H9 (cell line): ENCODE results near the gene FAM219B. TPM values are rescaled to one million over a fixed set of nuclear protein-coding genes. Genes with fewer than 3 reads are reported as not detected.

Experiments used
- DNase-seq: peaks from one replicate; pipeline ENCODE4 v3.0.0-alpha.2; 2017
- H2AFZ ChIP-seq: one replicate; pipeline ENCODE4 v1.6.1; 2013; ENCODE audit warnings: mild to moderate bottlenecking, low read length, control low read depth, moderate library complexity
- H2AK5ac ChIP-seq: 2 replicates; pipeline ENCODE4 v1.6.1; 2013; ENCODE audit warnings: low read length, control low read depth, mixed read lengths; ENCODE audit not compliant: insufficient read length
- H2BK120ac ChIP-seq: one replicate; pipeline ENCODE4 v1.6.1; 2013; ENCODE audit warnings: low read depth, mild to moderate bottlenecking, low read length, control low read depth, inconsistent platforms; ENCODE audit not compliant: poor library complexity, severe bottlenecking
- H2BK12ac ChIP-seq: 2 replicates; pipeline ENCODE4 v1.6.1; 2013; ENCODE audit warnings: low read length, control low read depth, mixed read lengths, low read depth; ENCODE audit not compliant: insufficient read length
- H2BK15ac ChIP-seq: 2 replicates; pipeline ENCODE4 v1.6.1; 2013; ENCODE audit warnings: low read depth, low read length, control low read depth
- H2BK20ac ChIP-seq: one replicate; pipeline ENCODE4 v1.6.1; 2013; ENCODE audit warnings: low read depth, mild to moderate bottlenecking, low read length, control low read depth, inconsistent platforms; ENCODE audit not compliant: poor library complexity, severe bottlenecking
- H2BK5ac ChIP-seq: 2 replicates; pipeline ENCODE4 v1.6.1; 2013; ENCODE audit warnings: low read length, control low read depth, mixed read lengths; ENCODE audit not compliant: insufficient read length
- H3K14ac ChIP-seq: 2 replicates; pipeline ENCODE4 v1.6.1; 2013; ENCODE audit warnings: low read length, control low read depth; ENCODE audit not compliant: insufficient read depth
- H3K18ac ChIP-seq: 2 replicates; pipeline ENCODE4 v1.6.1; 2013; ENCODE audit warnings: low read depth, mild to moderate bottlenecking, mixed read lengths, low read length, control low read depth; ENCODE audit not compliant: insufficient read length
- H3K23ac ChIP-seq: 2 replicates; pipeline ENCODE4 v1.6.1; 2013; ENCODE audit warnings: low read length, control low read depth, mixed read lengths, low read depth; ENCODE audit not compliant: insufficient read length
- H3K23me2 ChIP-seq: 2 replicates; pipeline ENCODE4 v1.6.1; 2013; ENCODE audit warnings: low read depth, mild to moderate bottlenecking, mixed read lengths, low read length, control low read depth; ENCODE audit not compliant: insufficient read length, poor library complexity, severe bottlenecking
- H3K27ac ChIP-seq: 2 replicates; pipeline ENCODE4 v1.5.1; 2013; ENCODE audit warnings: low read length, control low read depth, mixed read lengths, low read depth; ENCODE audit not compliant: insufficient read length
- H3K27me3 ChIP-seq: 2 replicates; pipeline ENCODE4 v1.6.1; 2013; ENCODE audit warnings: low read length, control low read depth, inconsistent platforms; ENCODE audit not compliant: insufficient read depth
- H3K4ac ChIP-seq: 2 replicates; pipeline ENCODE4 v1.6.1; 2013; ENCODE audit warnings: low read depth, mild to moderate bottlenecking, control low read depth, inconsistent platforms, low read length, moderate library complexity
- H3K4me1 ChIP-seq: 2 replicates; pipeline ENCODE4 v1.6.1; 2013; ENCODE audit warnings: low read length, control low read depth, inconsistent platforms; ENCODE audit not compliant: insufficient read depth
- H3K4me2 ChIP-seq: 2 replicates; pipeline ENCODE4 v1.6.1; 2013; ENCODE audit warnings: low read length, control low read depth, mixed read lengths; ENCODE audit not compliant: insufficient read length, insufficient read depth
- H3K56ac ChIP-seq: 2 replicates; pipeline ENCODE4 v1.6.1; 2013; ENCODE audit warnings: low read depth, mild to moderate bottlenecking, mixed read lengths, low read length, control low read depth; ENCODE audit not compliant: insufficient read length
- H3K79me1 ChIP-seq: 2 replicates; pipeline ENCODE4 v1.6.1; 2013; ENCODE audit warnings: low read depth, mild to moderate bottlenecking, moderate library complexity, low read length, control low read depth, inconsistent platforms; ENCODE audit not compliant: insufficient read depth, poor library complexity, severe bottlenecking
- H3K79me2 ChIP-seq: 2 replicates; pipeline ENCODE4 v1.6.1; 2013; ENCODE audit warnings: low read length, control low read depth, inconsistent platforms; ENCODE audit not compliant: insufficient read depth
- H3K9ac ChIP-seq: 2 replicates; pipeline ENCODE4 v1.6.1; 2013; ENCODE audit warnings: low read length, control low read depth, mixed read lengths; ENCODE audit not compliant: insufficient read length; ENCODE audit errors: extremely low read depth
- H3K9me3 ChIP-seq: one replicate; pipeline ENCODE4 v1.6.1; 2013; ENCODE audit warnings: low read depth, low read length, inconsistent platforms; ENCODE audit not compliant: control insufficient read depth
- H3T11ph ChIP-seq: one replicate; pipeline ENCODE4 v1.6.1; 2013; ENCODE audit warnings: mild to moderate bottlenecking, low read length, control low read depth, inconsistent platforms
- H4K20me1 ChIP-seq: one replicate; pipeline ENCODE4 v1.6.1; 2013; ENCODE audit not compliant: control insufficient read depth, insufficient read length, insufficient read depth
- H4K5ac ChIP-seq: 2 replicates; pipeline ENCODE4 v1.6.1; 2013; ENCODE audit warnings: low read depth, mild to moderate bottlenecking, mixed read lengths, low read length, control low read depth; ENCODE audit not compliant: insufficient read length
- H4K8ac ChIP-seq: replicated peaks from 2 replicates; pipeline ENCODE4 v1.6.1; 2013; ENCODE audit warnings: low read length, control low read depth, mixed read lengths, low read depth; ENCODE audit not compliant: insufficient read length
- H4K91ac ChIP-seq: 2 replicates; pipeline ENCODE4 v1.6.1; 2013; ENCODE audit warnings: low read depth, mild to moderate bottlenecking, moderate library complexity, mixed read lengths, low read length, control low read depth; ENCODE audit not compliant: insufficient read length
- H3K27ac Mint-ChIP-seq, 3 experiments: 2 replicates in 2 of 3; 3 replicates in 1 of 3; pipeline ENCODE4 v1.8.0; 2020 to 2021; ENCODE audit warnings: mixed read lengths in 3 of 3, mild to moderate bottlenecking in 1 of 3, moderate library complexity in 1 of 3
- H3K27me3 Mint-ChIP-seq: 2 replicates; pipeline ENCODE4 v1.8.0; 2021; ENCODE audit warnings: low read depth, mild to moderate bottlenecking, moderate library complexity, mixed read lengths
- H3K36me3 Mint-ChIP-seq, 3 experiments: 2 replicates in 2 of 3; 3 replicates in 1 of 3; pipeline ENCODE4 v1.8.0; 2020 to 2021; ENCODE audit warnings: low read depth in 3 of 3, mixed read lengths in 3 of 3; ENCODE audit not compliant: insufficient read depth in 1 of 3
- H3K4me1 Mint-ChIP-seq, 2 experiments: 2 replicates each; pipeline ENCODE4 v1.8.0; 2020; ENCODE audit warnings: mixed read lengths in 2 of 2
- H3K4me3 Mint-ChIP-seq, 2 experiments: 2 replicates in 1 of 2; 3 replicates in 1 of 2; pipeline ENCODE4 v1.8.0; 2020 to 2021; ENCODE audit warnings: mild to moderate bottlenecking in 2 of 2, mixed read lengths in 2 of 2, moderate library complexity in 1 of 2
- H3K9me3 Mint-ChIP-seq, 2 experiments: 2 replicates in 1 of 2; 3 replicates in 1 of 2; pipeline ENCODE4 v1.8.0; 2020; ENCODE audit warnings: mild to moderate bottlenecking in 2 of 2, mixed read lengths in 2 of 2, moderate library complexity in 1 of 2
- CTCF ChIP-seq: fragments of 200-600 bp; sonication (generic); conservative IDR thresholded peaks from 3 replicates; pipeline ENCODE4 v1.8.0; 2021; ENCODE audit warnings: antibody characterized with exemption, mild to moderate bottlenecking
- WGBS: extraction: QIAGEN DNeasy Blood & Tissue Kit; methylation state at CpG from one replicate; pipeline ENCODE4 v1.1.7; 2013; ENCODE audit warnings: missing lambda C conversion rate, low lambda C conversion rate, mixed read lengths; ENCODE audit not compliant: insufficient read length; ENCODE audit errors: extremely low coverage; 5-methylcytosine and 5-hydroxymethylcytosine counted together
- total RNA-seq: library from RNA; stranded (reverse); gene quantifications from 2 replicates; pipeline ENCODE4 v1.2.1, GENCODE V29; 2021

Gene FAM219B
- total RNA-seq, 1 experiment from 2014 or later: 60.3 TPM

GRCh38 chr15:74897300-74897701, 9.3 kb downstream of the FAM219B start:
- H3K4me3 Mint-ChIP-seq: no peak overlapping the region
- H3K23ac ChIP-seq: no peak overlapping the region

More at GRCh38 chr15:74897300-74897701, 9.3 kb downstream of the FAM219B start:
- H3K27ac Mint-ChIP-seq: peak overlapping the region in 1 of 3 experiments; percentile 71; a peak in 2 of 7 replicates
- Histone ChIP-seq H3K27ac (no peak overlapping the region), H3T11ph (no peak overlapping the region), H3K14ac (no peak overlapping the region), H4K20me1 (no peaks in the 10 kb centered on the region), H2AFZ (no peak overlapping the region), H3K79me2 (no peaks in the 10 kb centered on the region), H4K5ac (no peak overlapping the region), H2BK15ac (no peak overlapping the region), H3K9ac (no peak overlapping the region), H3K27me3 (no peaks in the 10 kb centered on the region), H3K79me1 (no peaks in the 10 kb centered on the region), H2BK120ac (no peak overlapping the region), H3K18ac (no peak overlapping the region), H3K9me3 (no peaks in the 10 kb centered on the region), H2BK20ac (no peak overlapping the region), H2AK5ac (no peak overlapping the region), H2BK5ac (no peak overlapping the region), H3K56ac (no peak overlapping the region), H3K4me2 (no peak overlapping the region), H4K8ac (no peak overlapping the region), H4K91ac (no peak overlapping the region), H2BK12ac (no peak overlapping the region), H3K4me1 (no peaks in the 10 kb centered on the region), H3K4ac (no peak overlapping the region), H3K23me2 (no peaks in the 10 kb centered on the region)
- H3K36me3 Mint-ChIP-seq: peaks cover 25 to 63% (median 47%) of the 10 kb centered on the region in 3 experiments; a peak in 6 of 7 replicates
- DNase-seq: no peak
- H3K4me1 Mint-ChIP-seq: no peaks in the 10 kb centered on the region
- no peaks in the 10 kb centered on the region for H3K9me3 Mint-ChIP-seq
- TF ChIP-seq CTCF: no peak
- no peaks in the 10 kb centered on the region for H3K27me3 Mint-ChIP-seq
- no CpG with 5 or more reads among the region's 6 CpGs for WGBS
